ENCODE measurements around the gene ANKRD23. TPM values are rescaled to one million over a fixed set of nuclear protein-coding genes. Genes with fewer than 3 reads are reported as not detected.

Gene ANKRD23
- total RNA-seq, 3 donors from 2014 or later = 2.9 to 6.3 (median 4.6) TPM

- no peak for DNase-seq
- ATAC-seq = no peak
- H3K4me3 Mint-ChIP-seq = no peak overlapping the region
- H3K9me3 Mint-ChIP-seq = no peaks in the 10 kb centered on the region
- H3K36me3 Mint-ChIP-seq (ENCODE audit: insufficient read depth) = peaks cover 7% of the 10 kb centered on the region
- H3K4me1 Mint-ChIP-seq (ENCODE audit: low read depth) = peaks cover 28% of the 10 kb centered on the region
- no peaks in the 10 kb centered on the region for H3K27me3 Mint-ChIP-seq (ENCODE audit: low read depth)
Observed at GRCh38 chr2:96861074-96861473, 17.3 kb upstream of the ANKRD23 start.

DNA sequence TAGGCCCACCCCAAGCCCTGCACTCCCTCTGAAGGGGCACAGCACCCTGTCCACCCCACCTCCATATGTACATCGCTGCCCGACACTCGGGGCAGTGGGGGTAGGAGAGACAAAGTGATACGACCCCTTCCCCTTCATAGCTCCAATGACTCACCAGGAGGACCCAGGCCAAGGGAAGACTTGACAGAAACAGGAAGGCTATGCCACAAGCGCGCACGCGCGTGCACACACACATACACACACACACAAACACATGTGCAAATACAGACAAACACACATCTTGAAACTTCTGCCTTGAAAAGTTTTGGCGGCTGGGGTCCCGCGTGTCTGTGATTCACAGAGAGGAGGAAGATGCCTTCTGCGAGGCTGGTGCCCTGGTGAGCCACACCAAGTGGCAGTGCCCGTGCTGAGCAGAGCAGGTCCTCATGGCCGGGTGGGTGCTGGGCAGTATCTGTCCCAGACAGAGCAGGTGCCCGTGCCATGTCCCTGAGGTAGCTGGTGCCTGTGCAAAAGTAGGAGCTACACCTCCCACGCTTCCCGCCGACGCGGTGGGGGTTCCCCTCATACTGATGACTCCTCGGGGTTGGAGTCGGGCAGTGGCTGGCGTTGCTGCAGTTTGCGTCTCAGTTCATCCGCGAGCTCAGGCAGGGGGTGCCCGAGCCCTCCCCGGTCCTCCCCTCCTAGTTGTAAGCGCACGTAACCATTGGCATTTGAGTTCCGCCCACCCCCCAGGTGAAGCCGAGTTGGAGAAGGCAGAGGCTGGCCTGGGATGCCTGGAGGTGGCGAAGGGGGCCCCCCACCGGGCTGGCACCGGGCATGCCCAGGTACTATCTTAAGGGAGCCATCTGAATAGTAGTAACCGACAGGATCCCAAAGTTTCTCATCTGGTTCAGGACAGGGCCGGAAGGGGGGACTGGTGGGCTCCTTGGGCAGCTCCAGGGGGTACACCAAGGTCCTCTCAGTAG, 16.5 kb upstream of the ANKRD23 start:
- peak overlapping the region; percentile 13 for H3K4me3 Mint-ChIP-seq
- H3K4me1 Mint-ChIP-seq (ENCODE audit: low read depth) = peaks cover 30% of the 10 kb centered on the region
- peaks cover 7% of the 10 kb centered on the region for H3K36me3 Mint-ChIP-seq (ENCODE audit: insufficient read depth)
- no peaks in the 10 kb centered on the region for H3K9me3 Mint-ChIP-seq
- DNase-seq = peak; percentile 50
- no peak for ATAC-seq
- no peaks in the 10 kb centered on the region for H3K27me3 Mint-ChIP-seq (ENCODE audit: low read depth)

GRCh38 chr2:96859681-96860064, 15.9 kb upstream of the ANKRD23 start:
- no peaks in the 10 kb centered on the region for H3K9me3 Mint-ChIP-seq
- ATAC-seq (no peak), DNase-seq (no peak)
- H3K4me3 Mint-ChIP-seq = no peak overlapping the region
- peaks cover 33% of the 10 kb centered on the region for H3K4me1 Mint-ChIP-seq (ENCODE audit: low read depth)
- H3K27me3 Mint-ChIP-seq (ENCODE audit: low read depth) = no peaks in the 10 kb centered on the region
- H3K36me3 Mint-ChIP-seq (ENCODE audit: insufficient read depth) = peaks cover 10% of the 10 kb centered on the region

DNA sequence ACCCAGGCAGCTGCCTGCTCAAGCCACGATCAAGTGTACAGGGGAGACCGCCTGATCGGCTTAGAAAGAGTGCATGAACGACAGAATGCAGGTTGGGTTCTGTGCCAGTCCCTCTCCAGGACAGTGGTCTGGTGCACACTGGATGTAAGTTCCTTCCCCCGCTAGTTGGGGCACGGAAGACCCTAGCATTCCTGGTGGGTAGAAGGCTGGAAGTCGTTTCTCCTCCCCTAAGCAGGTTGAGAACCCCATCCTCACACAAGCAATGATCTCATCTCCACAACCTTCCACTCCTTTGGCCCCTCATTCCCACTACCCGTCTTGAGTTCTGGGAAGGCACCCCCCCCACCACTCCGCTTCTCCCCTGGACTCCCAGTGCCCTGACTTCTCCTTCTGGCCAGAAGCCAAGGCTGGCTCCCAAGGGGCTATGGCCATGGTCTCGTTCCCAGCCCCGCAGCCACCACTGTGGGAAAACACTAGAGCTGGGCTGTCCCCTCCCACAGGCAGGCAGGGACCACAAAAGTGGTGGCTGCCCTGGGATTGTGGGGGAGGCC, 15.4 kb upstream of the ANKRD23 start:
- no peaks in the 10 kb centered on the region for H3K27me3 Mint-ChIP-seq (ENCODE audit: low read depth)
- DNase-seq (no peak), ATAC-seq (no peak)
- no peaks in the 10 kb centered on the region for H3K9me3 Mint-ChIP-seq
- H3K4me3 Mint-ChIP-seq = peak overlapping the region; percentile 70
- peaks cover 14% of the 10 kb centered on the region for H3K36me3 Mint-ChIP-seq (ENCODE audit: insufficient read depth)
- peaks cover 33% of the 10 kb centered on the region for H3K4me1 Mint-ChIP-seq (ENCODE audit: low read depth)

GRCh38 chr2:96857667-96858372, 14.0 kb upstream of the ANKRD23 start, which contains the start of gene ANKRD39:
ANKRD39 (minus strand) TSS chr2:96858016; CDS start chr2:96857987, 29 bp downstream.
- Mint-ChIP-seq H3K4me3 (peak within 1 kb of the TSS; percentile 84), H3K36me3 (ENCODE audit: insufficient read depth) (peaks cover 15% of the 10 kb centered on the region), H3K9me3 (no peaks in the 10 kb centered on the region), H3K27me3 (ENCODE audit: low read depth) (no peaks in the 10 kb centered on the region), H3K4me1 (ENCODE audit: low read depth) (peaks cover 33% of the 10 kb centered on the region)
- ATAC-seq (peak; percentile 91 to 94), DNase-seq (peak; percentile 97)

GRCh38 chr2:96856776-96857666, 13.2 kb upstream of the ANKRD23 start:
- peak; percentile 1 to 4 for ATAC-seq
- Mint-ChIP-seq H3K4me1 (ENCODE audit: low read depth) (peaks cover 33% of the 10 kb centered on the region), H3K9me3 (no peaks in the 10 kb centered on the region), H3K27me3 (ENCODE audit: low read depth) (no peaks in the 10 kb centered on the region), H3K36me3 (ENCODE audit: insufficient read depth) (peaks cover 14% of the 10 kb centered on the region), H3K4me3 (peak overlapping the region; percentile 84)
- no peak for DNase-seq

GRCh38 chr2:96853321-96853720, 9.5 kb upstream of the ANKRD23 start:
- H3K9me3 Mint-ChIP-seq = no peaks in the 10 kb centered on the region
- H3K4me3 Mint-ChIP-seq = no peak overlapping the region
- H3K4me1 Mint-ChIP-seq (ENCODE audit: low read depth) = peaks cover 14% of the 10 kb centered on the region
- H3K36me3 Mint-ChIP-seq (ENCODE audit: insufficient read depth) = peaks cover 19% of the 10 kb centered on the region
- no peaks in the 10 kb centered on the region for H3K27me3 Mint-ChIP-seq (ENCODE audit: low read depth)
- ATAC-seq (no peak), DNase-seq (no peak)

DNA sequence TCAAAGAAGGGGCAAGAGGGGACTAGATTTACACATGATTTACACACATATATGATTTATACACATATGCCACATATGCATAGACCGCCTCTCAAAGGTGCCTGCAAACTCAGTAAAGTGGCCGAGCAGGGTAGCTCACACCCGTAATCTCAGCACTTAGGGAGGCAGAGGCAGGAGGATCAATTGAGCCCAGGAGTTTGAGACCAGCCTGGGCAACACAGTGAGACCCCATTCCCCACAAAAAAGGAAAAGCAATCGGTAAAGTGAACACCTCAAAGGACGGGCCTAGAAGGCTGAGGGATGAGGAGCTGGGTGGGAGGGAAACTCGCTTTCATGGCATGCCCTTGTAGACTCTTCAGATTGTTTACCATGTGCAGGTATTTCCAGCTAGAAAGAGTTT, 8.8 kb upstream of the ANKRD23 start:
- H3K4me3 Mint-ChIP-seq = no peak overlapping the region
- H3K9me3 Mint-ChIP-seq = no peaks in the 10 kb centered on the region
- H3K27me3 Mint-ChIP-seq (ENCODE audit: low read depth) = no peaks in the 10 kb centered on the region
- H3K36me3 Mint-ChIP-seq (ENCODE audit: insufficient read depth) = peaks cover 21% of the 10 kb centered on the region
- H3K4me1 Mint-ChIP-seq (ENCODE audit: low read depth) = peaks cover 14% of the 10 kb centered on the region
- ATAC-seq (no peak), DNase-seq (no peak)

DNA sequence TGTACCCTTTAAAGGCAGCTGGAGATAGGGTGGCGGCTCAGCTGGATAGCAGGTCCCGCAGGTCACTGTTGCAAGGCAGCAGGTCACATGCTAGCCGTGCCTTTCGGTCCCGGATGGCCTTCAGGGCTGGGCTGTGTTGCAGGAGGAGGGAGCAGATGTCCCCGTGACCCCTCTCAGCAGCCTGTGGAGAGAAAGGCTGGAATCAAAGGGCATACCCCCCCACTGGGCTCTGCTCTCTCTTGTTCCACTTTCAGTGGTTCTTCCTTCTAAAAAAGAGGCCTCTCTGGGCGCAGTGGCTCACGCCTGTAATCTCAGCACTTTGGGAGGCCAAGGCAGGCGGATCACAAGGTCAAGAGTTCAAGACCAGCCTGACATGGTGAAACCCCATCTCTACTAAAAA, 4.4 kb upstream of the ANKRD23 start:
- no peaks in the 10 kb centered on the region for H3K9me3 Mint-ChIP-seq

DNA sequence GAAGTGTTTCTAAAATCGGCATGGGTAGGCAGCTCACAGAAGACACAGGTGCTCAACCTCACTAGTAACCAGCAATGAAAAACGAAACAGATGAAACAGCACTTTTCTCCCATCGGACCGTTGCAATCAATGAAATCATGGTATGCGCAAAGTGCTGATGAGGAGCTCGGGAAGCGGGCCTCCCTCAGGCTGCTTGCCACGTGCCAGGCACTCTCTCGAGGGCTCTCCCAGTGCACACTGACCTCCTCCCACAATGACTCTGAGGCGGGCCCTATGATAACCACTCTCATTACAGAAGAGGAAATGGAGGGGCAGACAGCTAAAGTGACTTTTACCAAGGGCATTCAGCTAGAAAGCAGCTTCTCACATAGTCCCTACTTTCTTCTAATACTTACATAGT, 3.8 kb upstream of the ANKRD23 start:
- DNase-seq (no peak), ATAC-seq (no peak)
- Mint-ChIP-seq H3K36me3 (ENCODE audit: insufficient read depth) (peaks cover 11% of the 10 kb centered on the region), H3K27me3 (ENCODE audit: low read depth) (no peaks in the 10 kb centered on the region), H3K4me3 (no peak overlapping the region), H3K4me1 (ENCODE audit: low read depth) (no peaks in the 10 kb centered on the region), H3K9me3 (no peaks in the 10 kb centered on the region)

More for the DNA sequence above, 4.4 kb upstream of the ANKRD23 start:
- no peak for DNase-seq
- no peaks in the 10 kb centered on the region for H3K4me1 Mint-ChIP-seq (ENCODE audit: low read depth)
- no peak for ATAC-seq
- H3K36me3 Mint-ChIP-seq (ENCODE audit: insufficient read depth) = peaks cover 15% of the 10 kb centered on the region
- H3K27me3 Mint-ChIP-seq (ENCODE audit: low read depth) = no peaks in the 10 kb centered on the region
- H3K4me3 Mint-ChIP-seq = no peak overlapping the region

GRCh38 chr2:96846825-96847224, 3.0 kb upstream of the ANKRD23 start:
- Mint-ChIP-seq H3K9me3 (no peaks in the 10 kb centered on the region), H3K27me3 (ENCODE audit: low read depth) (no peaks in the 10 kb centered on the region), H3K36me3 (ENCODE audit: insufficient read depth) (peaks cover 11% of the 10 kb centered on the region), H3K4me3 (no peak overlapping the region), H3K4me1 (ENCODE audit: low read depth) (no peaks in the 10 kb centered on the region)
- no peak for DNase-seq
- no peak for ATAC-seq

DNA sequence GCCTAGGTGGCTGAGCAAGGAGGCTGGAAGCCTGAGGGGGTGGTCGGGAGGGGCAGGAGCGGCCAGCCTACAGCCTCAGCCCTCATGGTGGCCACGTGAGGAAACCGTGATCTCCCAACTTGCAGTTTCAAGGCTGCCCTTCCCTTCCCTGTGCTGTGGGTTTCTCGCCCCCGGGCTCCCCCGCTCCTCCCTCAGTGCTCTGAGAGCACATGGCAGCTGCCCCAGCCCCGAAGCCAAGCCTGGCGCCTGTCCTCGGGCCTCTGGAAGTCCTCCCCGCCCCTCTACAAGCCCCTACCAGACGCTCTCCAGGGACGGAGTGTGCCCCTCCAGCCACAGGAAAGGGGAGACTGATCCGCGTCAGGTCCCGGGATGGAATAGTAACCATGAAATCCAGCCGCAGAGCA, 586 bp upstream of the ANKRD23 start:
- DNase-seq (no peak), ATAC-seq (no peak)
- Mint-ChIP-seq H3K36me3 (ENCODE audit: insufficient read depth) (peaks cover 5% of the 10 kb centered on the region), H3K9me3 (no peaks in the 10 kb centered on the region), H3K27me3 (ENCODE audit: low read depth) (no peaks in the 10 kb centered on the region), H3K4me1 (ENCODE audit: low read depth) (peaks cover 4% of the 10 kb centered on the region), H3K4me3 (no peak overlapping the region)

DNA sequence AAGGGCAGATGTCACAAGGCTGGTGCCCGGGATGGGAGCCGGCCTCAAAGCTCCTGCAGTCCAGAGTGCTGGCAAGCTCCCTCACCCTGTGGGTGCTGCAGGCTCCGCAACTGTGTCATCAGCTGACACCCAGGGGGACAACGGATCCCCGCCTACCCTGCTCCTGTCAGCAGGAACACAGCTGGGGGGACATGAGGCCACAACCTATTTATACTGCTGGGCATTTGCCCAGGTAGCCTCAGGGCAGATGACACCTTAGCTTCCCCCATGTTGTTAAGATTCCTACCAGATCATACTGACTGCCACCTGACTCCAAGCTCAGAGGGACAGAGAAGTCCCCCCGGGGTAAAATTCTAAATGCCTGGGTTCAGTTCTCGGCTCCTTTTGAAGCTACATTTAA, 1.2 kb downstream of the ANKRD23 start:
- peaks cover 2% of the 10 kb centered on the region for H3K36me3 Mint-ChIP-seq (ENCODE audit: insufficient read depth)
- ATAC-seq = no peak
- no peaks in the 10 kb centered on the region for H3K9me3 Mint-ChIP-seq

More for the DNA sequence above, 1.2 kb downstream of the ANKRD23 start:
- H3K4me3 Mint-ChIP-seq = no peak overlapping the region
- H3K27me3 Mint-ChIP-seq (ENCODE audit: low read depth) = no peaks in the 10 kb centered on the region
- peaks cover 12% of the 10 kb centered on the region for H3K4me1 Mint-ChIP-seq (ENCODE audit: low read depth)
- DNase-seq = no peak

Data from activated T-cell treated with anti-CD3 and anti-CD28 coated beads, Interleukin-2, amount 50 U/mL, for 4 hours (primary cell).